Keratinocyte (primary cell): Measurements from ENCODE around the gene ZNF792.

Experiments
- EZH2 ChIP-seq: IDR thresholded peaks from one replicate; pipeline ENCODE4 v1.6.1; 2012; ENCODE audit warnings: inconsistent platforms, mild to moderate bottlenecking, low read length, moderate library complexity
- TF ChIP-seq, protein P1 (sequence below), 3 experiments: IDR thresholded peaks in 1 of 3; conservative IDR thresholded peaks in 1 of 3; optimal IDR thresholded peaks in 1 of 3; 2 replicates in 2 of 3; 3 replicates in 1 of 3; pipeline versions ENCODE3 to v1.5.1; 2011; ENCODE audit warnings: low read length in 3 of 3, mild to moderate bottlenecking in 3 of 3, moderate library complexity in 2 of 3, control low read depth in 1 of 3, inconsistent platforms in 1 of 3; ENCODE audit not compliant: insufficient read depth in 2 of 3; ENCODE audit errors: extremely low read depth in 1 of 3

DNA sequence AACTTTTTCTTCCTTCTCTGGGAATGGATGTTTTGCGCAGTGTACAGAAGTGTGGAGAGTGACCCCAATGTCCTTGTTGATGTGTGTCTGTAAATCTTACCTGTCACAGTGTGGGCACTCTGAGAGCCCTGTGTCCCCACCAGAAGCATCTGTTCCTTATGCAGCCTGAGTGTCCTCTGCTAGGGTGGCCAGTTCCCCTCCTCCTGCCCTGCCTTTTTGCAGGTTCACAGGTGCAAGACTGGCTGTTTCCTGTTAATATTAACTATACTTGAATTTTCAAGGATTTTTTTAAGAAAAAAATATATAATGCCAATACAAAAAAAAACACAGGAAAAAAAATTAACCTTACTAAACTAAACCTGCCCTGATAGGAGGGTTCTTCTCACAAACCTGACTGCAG is 24.1 kb upstream of the ZNF792 start:
- TF ChIP-seq, protein P1, sequence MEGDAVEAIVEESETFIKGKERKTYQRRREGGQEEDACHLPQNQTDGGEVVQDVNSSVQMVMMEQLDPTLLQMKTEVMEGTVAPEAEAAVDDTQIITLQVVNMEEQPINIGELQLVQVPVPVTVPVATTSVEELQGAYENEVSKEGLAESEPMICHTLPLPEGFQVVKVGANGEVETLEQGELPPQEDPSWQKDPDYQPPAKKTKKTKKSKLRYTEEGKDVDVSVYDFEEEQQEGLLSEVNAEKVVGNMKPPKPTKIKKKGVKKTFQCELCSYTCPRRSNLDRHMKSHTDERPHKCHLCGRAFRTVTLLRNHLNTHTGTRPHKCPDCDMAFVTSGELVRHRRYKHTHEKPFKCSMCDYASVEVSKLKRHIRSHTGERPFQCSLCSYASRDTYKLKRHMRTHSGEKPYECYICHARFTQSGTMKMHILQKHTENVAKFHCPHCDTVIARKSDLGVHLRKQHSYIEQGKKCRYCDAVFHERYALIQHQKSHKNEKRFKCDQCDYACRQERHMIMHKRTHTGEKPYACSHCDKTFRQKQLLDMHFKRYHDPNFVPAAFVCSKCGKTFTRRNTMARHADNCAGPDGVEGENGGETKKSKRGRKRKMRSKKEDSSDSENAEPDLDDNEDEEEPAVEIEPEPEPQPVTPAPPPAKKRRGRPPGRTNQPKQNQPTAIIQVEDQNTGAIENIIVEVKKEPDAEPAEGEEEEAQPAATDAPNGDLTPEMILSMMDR (optimal IDR thresholded peaks at IDR 0.05 in 1 of 3, IDR thresholded peaks at IDR 0.05 in 1 of 3, conservative IDR thresholded peaks at IDR 0.05 in 1 of 3; ENCODE audit: extremely low read depth in 1 of 3, insufficient read depth in 2 of 3, low read length in 3 of 3) = no peak
- TF ChIP-seq EZH2 = no peak
